22Rv1 (cell line): ENCODE measurements around the gene GTF3C4.

Source experiments
- H3K27ac ChIP-seq: fragments of 450-650 bp; 2 replicates; pipeline ENCODE4 v1.5.1; 2017
- ZFX ChIP-seq: fragments of 450-650 bp; IDR thresholded peaks from 2 replicates; pipeline ENCODE4 v1.6.1; 2017; ENCODE audit warnings: antibody characterized with exemption, borderline replicate concordance
- TF ChIP-seq, protein P1 (sequence below): fragments of 450-650 bp; IDR thresholded peaks from 2 replicates; pipeline ENCODE4 v1.5.1; 2017; ENCODE audit warnings: mild to moderate bottlenecking

Gene GTF3C4

GRCh38 chr9:132732326-132733259 is 62.3 kb downstream of the GTF3C4 start:
- TF ChIP-seq, protein P1, sequence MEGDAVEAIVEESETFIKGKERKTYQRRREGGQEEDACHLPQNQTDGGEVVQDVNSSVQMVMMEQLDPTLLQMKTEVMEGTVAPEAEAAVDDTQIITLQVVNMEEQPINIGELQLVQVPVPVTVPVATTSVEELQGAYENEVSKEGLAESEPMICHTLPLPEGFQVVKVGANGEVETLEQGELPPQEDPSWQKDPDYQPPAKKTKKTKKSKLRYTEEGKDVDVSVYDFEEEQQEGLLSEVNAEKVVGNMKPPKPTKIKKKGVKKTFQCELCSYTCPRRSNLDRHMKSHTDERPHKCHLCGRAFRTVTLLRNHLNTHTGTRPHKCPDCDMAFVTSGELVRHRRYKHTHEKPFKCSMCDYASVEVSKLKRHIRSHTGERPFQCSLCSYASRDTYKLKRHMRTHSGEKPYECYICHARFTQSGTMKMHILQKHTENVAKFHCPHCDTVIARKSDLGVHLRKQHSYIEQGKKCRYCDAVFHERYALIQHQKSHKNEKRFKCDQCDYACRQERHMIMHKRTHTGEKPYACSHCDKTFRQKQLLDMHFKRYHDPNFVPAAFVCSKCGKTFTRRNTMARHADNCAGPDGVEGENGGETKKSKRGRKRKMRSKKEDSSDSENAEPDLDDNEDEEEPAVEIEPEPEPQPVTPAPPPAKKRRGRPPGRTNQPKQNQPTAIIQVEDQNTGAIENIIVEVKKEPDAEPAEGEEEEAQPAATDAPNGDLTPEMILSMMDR, result no peak
- no peak for TF ChIP-seq ZFX
- H3K27ac ChIP-seq, result no peak overlapping the region

DNA sequence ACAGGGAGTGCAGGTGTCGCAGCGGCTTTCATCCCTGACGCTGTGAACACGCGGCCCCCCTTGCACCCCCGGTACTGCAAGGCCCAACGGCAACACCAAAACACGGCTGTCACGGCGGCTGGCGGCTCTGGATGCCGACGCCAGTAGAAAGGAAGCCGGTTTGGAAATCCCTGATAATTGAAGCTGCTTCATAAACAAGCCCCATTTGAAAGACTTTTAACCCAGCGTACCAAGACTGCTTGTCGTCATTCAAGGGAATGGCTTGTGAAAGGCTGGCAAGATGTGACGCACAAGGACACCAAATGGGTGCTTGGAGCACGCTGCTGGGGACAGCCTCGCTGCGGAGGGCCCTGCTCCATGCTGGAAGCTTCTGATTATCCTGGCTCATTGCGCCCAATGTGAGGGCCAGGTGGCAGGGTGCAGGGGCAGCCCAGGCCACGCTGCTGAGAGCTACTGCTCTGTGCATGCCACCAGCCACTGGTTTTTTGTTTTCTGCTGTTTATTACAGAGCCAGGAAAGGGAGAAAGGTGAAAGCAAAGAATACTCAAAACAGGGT is 63.1 kb downstream of the GTF3C4 start:
- TF ChIP-seq, protein P1, result no peak
- no peak for TF ChIP-seq ZFX
- H3K27ac ChIP-seq, result no peak overlapping the region

DNA sequence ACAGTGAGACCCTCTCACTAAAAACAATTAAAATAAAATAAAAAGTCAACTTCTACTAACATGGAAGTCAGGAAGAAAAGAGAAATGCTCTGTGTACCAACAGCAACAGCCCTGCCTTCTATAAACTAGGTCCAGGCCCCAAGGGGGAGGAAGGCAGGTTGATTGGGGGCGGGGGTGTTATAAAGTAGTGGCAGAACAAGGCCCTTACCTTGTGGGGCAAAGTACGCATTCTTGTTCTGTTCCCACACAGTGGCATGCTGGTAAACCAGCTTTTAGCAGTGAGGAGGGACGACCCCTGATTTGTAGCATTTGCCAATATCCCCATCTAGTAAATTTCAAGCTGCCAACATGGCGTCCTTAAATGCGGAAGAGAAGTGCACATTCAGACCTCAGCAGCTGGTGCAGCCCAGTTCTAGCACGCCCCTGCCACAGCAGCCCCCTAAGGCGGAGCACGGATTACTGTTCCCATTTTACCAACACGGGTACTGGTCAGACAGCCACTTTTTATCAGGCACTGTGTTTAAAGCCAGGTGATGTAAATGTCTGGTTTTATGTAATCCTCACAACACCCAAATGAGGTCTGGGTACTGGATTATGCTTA is 69.5 kb downstream of the GTF3C4 start:
- no peak overlapping the region for H3K27ac ChIP-seq

GRCh38 chr9:132740526-132741309 is 70.5 kb downstream of the GTF3C4 start:
- no peak overlapping the region for H3K27ac ChIP-seq
- TF ChIP-seq, protein P1, result no peak
- no peak for TF ChIP-seq ZFX

More for the DNA sequence above, 69.5 kb downstream of the GTF3C4 start:
- TF ChIP-seq, protein P1, result no peak
- TF ChIP-seq ZFX, result no peak

GRCh38 chr9:132742821-132743311 is 72.6 kb downstream of the GTF3C4 start:
- no peak for TF ChIP-seq ZFX
- TF ChIP-seq, protein P1, result no peak
- no peak overlapping the region for H3K27ac ChIP-seq

DNA sequence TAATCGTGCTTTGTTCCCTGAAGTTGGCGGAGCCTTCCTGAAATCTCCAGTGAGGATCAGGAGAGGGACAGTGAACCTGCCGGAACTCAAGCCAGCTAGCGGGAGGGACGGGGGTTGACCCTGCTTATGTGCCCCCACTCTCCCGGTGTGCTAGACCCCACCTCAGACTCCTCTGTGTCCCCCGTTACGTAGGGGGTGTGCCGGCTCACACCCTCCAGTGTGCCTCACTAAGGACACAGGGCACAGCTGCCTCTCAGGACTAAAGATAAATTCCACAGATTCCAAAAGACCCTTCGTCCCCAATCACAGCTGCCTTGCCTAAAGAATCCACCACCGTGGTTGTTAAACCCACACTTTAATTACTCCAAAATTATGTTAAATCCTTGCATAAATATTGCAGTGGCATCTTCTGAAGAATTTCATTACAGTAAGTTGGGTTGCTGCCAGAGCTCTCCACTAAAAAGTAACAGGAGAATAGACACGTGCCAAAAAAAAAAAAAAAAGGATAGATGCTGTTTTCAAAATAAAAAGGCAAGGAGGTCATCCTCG is 73.7 kb downstream of the GTF3C4 start:
- TF ChIP-seq ZFX, result no peak
- TF ChIP-seq, protein P1, result no peak
- H3K27ac ChIP-seq, result no peak overlapping the region
